Measurements from ENCODE around the gene AEBP2.
"Not testable (repeated sequence)": the region's sequence is repeated elsewhere in the genome, so short reads cannot be mapped to it uniquely, and the experiment has no call there.

AEBP2 gene

GRCh38 chr12:19421503-19422282 lies 17.6 kb upstream of the AEBP2 start:
- DNase-seq (ENCODE audit: low read depth) = no peak

- no peak for DNase-seq (ENCODE audit: low read depth)
These were observed 15.9 kb upstream of the AEBP2 start for GRCh38 chr12:19423166-19423930.

DNA sequence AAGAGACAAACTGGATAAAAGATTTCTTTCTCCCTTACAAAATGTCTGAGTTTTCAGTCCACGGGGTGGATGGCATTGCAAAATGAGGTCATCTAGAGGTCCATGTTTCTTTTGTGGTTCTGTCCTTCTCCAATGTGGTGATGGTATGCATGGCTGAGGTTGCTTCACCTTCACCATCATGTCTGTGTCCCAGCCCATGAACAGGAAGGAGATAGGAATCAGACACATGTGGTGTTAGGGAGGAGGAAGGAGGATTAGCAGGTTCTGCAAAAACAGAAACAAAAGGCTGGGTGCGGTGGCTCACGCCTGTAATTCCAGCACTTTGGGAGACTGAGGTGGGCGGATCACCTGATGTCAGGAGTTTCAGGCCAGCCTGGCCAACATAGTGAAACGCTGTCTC lies 11.0 kb upstream of the AEBP2 start:
- no peak for DNase-seq (ENCODE audit: low read depth)

- DNase-seq (ENCODE audit: low read depth) = not testable (repeated sequence)
These were observed 9.8 kb upstream of the AEBP2 start for GRCh38 chr12:19429491-19429890.

DNA sequence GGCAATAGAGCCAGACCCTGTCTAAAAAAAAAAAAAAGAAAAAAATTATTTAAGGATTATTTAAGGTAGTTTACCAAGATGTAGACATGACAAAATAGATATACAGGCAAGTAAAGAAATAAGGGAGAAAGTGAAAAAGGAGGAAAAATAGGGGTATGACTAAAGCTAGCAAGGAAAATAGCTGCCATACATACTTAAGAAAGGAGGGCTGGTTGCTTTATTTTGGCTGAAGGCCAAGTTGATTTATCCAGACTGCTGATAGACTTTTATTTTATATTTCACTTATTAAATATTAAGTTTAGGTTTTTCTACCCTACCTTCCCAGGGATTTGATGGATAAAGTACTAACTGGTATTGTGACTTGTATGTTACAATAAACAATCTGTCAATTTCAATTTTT lies 8.3 kb upstream of the AEBP2 start:
- no peak for DNase-seq (ENCODE audit: low read depth)

DNA sequence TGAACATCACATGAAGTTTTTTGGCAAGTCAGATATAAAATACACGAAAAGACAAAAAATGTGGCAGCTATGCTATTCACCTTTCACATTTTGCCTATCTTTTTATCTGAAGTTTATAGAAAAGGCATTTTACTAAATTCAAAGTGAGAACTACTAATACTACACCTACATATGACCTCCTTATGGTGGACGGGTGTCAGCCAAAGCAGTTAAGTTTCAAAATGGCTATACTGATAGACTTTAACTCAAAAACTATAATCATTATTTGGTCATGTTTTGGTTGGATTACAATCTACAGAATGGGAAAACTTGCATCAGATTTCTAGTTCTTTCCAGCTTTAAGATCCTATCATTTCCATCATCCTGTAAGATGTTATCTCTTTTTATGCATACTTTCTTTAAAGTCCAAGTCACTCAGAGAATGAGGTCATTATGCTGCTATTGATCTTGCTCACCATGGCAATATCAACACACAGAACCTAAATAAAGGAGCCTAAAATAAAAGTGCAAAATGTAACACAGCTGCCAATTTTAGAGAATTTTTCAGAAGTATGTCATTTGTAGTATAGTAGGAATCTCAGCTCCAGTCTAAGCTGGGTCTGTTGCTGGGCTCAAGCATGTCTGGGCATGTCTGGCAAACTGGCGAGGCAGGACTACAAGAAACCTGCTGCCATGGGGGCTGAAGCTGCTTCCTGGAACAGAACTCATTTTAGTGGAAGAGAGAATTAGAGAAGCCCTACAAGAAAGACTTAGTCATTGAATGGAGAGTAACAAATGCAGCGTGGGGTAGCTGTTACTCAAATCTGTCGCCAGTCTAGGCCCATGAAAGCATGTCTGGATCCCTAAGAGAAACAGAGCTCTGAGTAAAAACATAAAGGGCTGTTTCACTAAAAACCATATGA lies 7.6 kb upstream of the AEBP2 start:
- peak; percentile 74 for DNase-seq (ENCODE audit: low read depth)

DNA sequence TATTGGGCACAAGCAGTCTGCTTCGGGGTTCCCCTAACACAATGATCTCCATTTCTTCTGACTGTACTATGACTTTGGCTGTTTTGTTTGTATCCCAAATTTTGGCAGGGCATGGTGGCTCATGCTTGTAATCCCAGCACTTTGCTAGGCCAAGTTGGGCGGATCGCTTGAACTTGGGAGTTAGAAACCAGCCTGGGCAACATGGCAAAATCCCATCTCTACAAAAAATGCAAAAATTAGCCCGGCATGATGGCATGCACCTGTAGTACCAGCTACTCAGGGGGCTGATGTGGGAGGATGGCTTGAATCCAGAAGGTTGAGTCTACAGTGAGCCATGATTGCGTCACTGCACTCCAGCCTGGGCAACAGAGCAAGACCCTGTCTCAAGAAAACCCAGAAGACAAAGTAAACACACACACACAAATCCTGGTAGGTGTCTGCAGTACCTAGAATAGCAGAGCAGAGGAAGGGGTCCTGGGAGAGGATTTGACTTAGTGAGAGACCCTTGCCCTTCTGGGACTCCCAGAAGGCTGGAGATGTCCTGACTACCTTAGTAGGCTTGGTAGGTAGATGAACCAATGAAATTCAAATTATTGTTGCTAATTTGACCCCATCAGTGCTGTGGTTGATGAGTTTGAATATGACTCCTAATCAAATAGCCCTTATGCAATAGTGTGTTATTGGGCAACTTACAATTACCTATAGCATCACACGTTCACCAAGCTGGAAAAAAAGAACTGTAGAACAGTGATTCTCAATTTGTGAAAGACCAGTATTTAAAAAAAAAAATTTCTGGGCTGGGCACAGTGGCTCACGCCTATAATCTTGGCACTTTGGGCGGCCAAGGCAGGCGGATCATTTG lies 6.8 kb upstream of the AEBP2 start:
- DNase-seq (ENCODE audit: low read depth) = no peak

DNA sequence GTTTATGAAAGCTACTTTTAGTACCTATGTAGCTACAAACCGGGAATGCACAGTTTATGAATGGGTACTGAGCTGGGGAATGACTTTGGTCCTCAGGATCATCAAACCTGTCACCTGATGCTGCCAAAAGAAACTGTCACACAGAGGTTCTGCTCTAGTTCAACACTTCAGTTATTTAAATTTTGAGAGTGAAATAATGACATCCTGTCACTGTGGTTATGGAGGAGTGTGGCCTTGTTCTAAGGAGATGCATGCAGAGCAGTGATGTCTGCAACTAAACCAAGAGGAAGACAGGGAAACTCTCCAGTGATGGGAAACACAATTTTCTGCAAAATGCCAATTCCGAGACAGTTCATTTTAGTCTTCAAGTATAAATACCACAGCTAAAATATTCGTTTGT lies 4.8 kb upstream of the AEBP2 start:
- DNase-seq (ENCODE audit: low read depth) = no peak

DNA sequence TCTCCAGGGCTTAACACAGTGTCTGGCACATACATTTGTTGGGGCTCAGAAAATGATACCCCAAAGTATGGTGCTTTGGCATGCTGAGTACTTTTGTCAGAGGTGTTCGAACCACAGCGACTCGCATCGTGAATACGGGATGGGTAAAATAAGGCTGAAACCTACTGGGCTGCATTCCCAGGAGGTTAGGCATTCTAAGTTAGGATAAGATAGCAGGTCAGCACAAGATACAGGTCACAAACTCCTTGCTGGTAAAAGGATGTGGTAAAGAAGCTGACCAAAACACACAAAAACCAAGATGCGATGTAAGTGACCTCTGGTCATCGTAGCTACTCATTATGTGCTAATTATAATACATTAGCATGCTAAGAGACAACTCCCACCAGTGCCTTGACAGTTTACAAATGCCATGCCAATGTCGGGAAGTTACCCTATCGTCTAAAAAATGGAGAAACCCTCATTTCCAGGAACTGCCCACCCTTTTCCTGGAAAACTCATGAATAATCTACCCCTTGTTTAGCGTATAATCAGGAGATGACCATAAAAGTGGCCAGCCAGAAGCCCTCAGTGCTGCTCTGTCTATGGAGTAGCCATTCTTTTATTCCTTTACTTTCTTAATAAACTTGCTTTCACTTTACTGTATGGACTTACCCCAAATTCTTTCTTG lies 3.3 kb upstream of the AEBP2 start:
- no peak for DNase-seq (ENCODE audit: low read depth)

DNA sequence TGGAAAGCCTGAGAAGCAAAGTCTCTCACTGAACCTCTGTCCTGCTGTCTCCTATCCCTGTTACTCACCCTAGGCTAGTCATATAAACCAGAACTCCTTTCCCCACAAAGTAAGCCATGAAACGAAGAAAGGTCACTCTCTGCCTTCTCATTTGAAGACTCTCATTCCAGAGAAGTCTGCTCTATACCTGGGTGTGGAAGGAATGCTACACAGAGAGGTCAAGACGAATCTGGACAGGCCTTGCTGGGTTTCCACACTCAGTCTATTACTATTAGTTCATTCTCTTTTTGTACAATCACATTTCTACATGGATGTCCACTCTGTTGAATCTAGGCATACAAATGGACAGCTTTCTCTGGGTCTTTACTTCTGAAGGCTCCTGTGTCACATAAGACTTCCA lies 2.4 kb upstream of the AEBP2 start:
- no peak for DNase-seq (ENCODE audit: low read depth)

GRCh38 chr12:19437996-19438395 lies 1.3 kb upstream of the AEBP2 start:
- no peak for DNase-seq (ENCODE audit: low read depth)

- DNase-seq (ENCODE audit: low read depth) = no peak
These were observed 947 bp downstream of the AEBP2 start for GRCh38 chr12:19440019-19440858.

DNA sequence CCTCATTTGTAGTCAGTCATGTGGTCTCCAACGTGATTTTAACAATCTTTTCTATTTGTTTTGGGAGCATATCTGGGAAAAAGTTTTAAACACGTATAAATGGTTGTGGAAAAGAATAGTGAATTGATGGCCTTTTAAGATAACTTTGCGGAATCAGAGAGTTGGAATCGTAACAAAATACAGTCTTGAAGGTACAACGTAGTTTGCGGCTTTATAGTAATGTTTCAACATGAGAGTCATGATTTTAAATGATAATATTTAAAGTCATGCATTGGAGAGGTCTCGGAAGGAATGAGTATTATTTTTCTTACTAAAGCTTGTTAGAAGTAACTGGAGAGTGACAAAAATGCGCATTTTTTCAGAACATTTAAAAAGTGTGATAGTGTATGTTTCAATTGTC lies 1.6 kb downstream of the AEBP2 start:
- no peak for DNase-seq (ENCODE audit: low read depth)

GRCh38 chr12:19443585-19443984 lies 4.3 kb downstream of the AEBP2 start:
- no peak for DNase-seq (ENCODE audit: low read depth)

DNA sequence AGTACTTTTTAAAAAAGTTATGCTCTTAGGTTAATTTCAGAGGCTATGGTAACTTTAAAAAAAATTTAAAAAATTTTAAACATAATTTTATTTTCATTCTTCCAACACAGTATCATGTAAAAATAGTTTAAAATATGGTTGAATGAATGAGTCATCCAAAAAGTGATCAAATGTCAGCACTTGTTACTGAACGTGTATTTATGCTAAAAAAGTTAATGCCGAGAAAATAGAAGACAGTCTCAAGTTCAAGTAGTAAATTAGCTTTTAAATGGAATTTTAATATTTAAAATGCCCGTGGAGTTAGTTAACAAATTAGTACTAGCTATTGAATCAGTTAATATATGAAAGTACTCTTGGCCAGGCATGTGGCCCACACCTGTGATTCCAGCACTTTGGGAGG lies 4.8 kb downstream of the AEBP2 start:
- DNase-seq (ENCODE audit: low read depth) = no peak

- no peak for DNase-seq (ENCODE audit: low read depth)
These were observed 8.1 kb downstream of the AEBP2 start for GRCh38 chr12:19447386-19447785.

DNA sequence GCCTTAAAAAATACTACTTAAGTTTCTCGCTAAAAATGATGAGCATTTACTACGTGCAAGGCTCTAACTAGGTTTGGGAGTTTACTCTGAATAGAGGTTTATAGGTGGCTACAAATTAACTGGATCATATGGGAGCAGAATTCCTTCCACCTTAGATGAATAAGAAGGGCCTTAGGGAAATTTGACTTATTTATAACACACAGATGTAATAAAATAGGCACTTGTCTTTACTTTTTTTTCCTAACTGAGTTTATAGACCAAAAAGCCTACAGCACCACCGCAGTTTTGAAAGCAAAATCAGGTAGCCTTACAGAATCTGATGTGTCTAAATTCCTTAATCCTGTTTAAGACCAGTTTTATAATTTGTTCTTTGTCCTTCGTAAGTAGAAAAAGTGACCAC lies 10.5 kb downstream of the AEBP2 start:
- DNase-seq (ENCODE audit: low read depth) = no peak

DNA sequence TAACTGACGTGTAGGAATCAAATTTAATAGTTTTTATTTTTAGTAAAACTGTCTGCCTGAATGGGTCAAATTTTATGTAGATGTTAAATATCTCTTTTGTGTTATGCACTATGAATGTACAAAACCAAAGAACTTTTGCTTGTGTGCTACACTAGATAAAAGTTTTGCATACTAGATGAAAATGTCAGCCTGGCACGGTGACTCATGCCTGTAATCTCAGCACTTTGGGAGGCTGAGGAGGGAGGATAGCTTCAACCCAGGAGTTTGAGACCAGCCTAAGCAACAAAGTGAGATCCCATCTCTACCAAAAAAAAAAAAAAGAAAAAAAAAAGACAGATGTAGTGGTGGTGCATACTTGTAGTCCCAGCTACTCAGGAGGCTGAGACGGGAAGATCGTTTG lies 11.1 kb downstream of the AEBP2 start:
- DNase-seq (ENCODE audit: low read depth) = no peak

DNA sequence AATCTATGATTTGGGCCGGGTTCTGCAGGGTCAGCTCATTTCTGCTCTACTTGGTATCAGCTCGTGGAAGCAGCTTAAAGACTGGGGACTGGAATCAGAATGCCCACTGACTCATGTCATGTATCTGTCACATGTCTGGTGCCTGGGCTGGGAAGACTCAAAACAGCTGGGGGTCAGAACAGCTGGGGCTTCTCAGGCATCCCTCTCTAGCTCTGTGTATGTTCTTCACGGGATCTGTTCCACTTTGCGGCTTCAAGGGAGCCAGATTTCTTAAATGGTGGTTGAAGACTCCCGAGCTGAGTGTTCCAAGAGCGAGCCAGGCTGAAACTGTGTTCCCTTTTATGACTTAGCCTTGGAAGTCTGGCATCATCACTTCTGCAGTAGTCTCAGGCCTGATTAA lies 11.9 kb downstream of the AEBP2 start:
- DNase-seq (ENCODE audit: low read depth) = no peak

DNA sequence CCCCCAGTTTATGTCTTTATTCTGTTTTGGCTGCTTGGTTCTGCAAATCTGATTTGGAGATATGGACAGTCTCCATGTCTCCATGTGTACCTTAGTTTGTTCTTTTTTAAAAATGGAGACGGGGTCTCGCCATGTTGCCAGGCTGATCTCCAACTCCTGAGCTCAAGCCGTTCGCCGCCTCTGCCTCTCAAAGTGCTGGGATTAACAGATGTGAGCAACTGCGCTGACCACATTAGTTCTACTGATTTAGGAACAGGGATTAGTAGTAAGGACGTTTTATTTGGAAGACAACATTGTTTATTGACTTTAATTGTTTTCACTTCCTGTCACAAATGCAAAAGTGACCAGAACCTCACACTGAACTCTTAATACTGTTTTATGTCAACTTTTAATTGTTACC lies 14.7 kb downstream of the AEBP2 start:
- DNase-seq (ENCODE audit: low read depth) = no peak

Measured in non-pigmented ciliary epithelial cell (primary cell).